Umbilical cord (tissue), 2 donors: ENCODE results near the gene ETV3. TPM values are rescaled to one million over a fixed set of nuclear protein-coding genes. Genes with fewer than 3 reads are reported as not detected.

Source experiments
- DNase-seq: peaks from one replicate; pipeline ENCODE4 v3.0.0-alpha.2; 2015; ENCODE audit warnings: low spot score
- total RNA-seq: library from RNA; depleted of rRNA; stranded (reverse); fragments of >200 nt; gene quantifications from one replicate; pipeline ENCODE4 v1.2.3, GENCODE V29; 2014; ENCODE audit warnings: low replicate concordance; ENCODE audit not compliant: insufficient read depth

The ETV3 gene
- total RNA-seq, 1 donor from 2014 or later, result 61.6 TPM

DNA sequence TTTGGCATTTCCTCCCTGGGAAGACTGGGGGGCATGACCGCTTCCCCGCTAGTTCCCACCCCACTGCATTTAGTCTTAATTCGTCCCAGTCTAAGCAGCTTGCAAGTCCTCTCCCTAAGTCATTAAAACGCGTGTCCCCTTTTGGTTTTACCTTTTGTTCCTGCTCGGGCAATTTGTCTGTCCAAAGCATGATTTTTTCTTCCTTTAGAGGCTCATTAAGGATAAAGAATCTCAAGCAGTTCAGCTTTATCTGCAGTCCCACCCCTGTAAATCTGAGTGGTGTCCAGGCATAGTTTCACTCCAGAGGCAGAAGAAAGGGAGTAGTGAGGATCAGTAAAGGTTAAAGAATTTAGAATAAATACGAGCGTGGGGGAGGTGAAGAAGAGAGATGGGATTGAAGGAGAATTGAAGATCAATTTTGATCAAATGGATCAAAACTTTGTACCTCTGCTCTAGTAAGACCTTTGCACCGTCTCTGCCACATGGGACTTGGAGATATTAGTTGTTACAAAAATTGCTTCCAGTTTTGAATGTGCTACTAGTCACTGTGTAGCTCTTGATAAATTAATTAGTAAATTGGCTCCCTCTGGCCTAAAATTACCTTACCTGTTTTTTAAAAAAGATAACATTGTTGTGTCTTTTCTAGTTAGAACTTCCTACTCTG, 989 bp upstream of the ETV3 start:
- peak; percentile 67 for DNase-seq

DNA sequence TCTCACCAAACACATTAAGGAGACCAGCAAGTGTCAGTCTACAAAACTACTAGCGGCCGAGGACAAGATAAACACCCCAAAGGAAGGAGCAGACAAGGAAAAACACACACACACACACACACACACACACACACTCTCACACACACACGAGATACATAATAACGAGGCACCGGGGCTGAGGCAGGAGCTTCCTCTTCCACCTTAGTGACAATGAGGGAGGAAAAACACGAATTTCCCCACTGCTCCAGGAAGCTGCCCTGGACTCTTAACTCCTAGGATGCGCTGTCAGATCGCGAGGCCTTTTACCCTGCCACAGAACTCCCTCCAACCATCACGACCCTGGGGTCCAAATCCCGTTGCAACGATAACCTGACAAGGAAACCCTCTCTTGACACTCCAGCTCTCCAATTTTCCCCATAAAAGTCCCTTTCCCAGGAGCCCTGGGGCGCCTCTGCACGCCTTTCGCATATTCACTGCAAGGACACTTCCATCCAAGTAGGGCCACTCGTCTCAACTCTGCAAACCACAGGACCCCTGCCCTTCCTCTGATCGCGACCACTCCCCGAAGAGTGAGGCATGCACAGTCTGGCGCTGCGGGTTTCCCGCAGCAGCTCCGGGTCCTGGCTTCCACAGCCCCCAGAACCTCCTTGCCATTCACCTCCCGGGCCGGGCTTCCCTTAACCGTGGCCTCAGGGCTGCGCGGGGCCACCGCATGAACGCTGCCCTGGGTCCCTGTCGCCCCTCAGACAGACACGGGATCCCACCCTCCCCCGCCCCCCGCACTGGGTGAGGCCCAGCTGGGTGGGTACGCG, 581 bp downstream of the ETV3 start:
- DNase-seq, result peak; percentile 24

GRCh38 chr1:157137046-157137407, 1.2 kb downstream of the ETV3 start:
- DNase-seq, result peak; percentile 16

- no peak for DNase-seq
Measured at GRCh38 chr1:157136133-157136532, 2.1 kb downstream of the ETV3 start.

- DNase-seq, result no peak
Measured at GRCh38 chr1:157135646-157136045, 2.5 kb downstream of the ETV3 start.

DNA sequence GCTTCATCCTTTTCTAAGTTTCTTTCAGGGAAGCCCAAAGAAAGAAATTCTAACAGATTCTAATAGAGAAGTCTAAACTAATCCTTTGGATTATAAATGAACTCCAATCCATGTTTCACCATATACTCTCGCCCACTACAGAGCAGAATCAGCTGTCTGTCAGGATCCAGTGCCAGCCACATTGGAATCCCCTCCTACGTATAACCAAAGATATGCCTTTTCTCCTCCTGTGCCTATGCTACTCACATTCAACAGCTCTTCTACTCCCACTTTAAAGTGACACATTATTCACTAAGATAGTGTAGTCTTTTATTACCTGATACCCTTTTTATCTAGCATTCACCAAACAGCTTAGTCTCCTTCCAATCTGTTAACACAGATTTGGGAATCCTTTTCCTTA, 3.1 kb downstream of the ETV3 start:
- DNase-seq, result no peak

GRCh38 chr1:157134442-157134841, 3.8 kb downstream of the ETV3 start:
- no peak for DNase-seq

DNA sequence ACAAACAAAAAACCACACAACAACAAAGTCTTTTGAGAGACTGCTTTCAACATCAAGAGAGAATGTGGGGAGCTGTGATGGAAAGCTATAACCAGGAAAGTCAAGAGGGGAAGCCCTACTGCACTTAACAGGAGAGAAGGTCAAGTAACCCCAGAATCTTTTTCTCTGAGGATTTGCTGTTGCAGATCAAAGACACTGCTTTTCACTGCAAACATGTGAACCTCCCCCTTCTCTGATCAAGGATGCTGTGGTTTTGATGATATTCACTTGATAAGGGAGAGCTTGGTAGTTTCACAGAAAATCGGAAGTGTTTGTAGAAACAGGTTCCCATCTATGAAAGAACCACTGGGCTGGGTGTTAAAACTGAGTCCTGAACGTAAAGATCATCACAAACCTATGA, 4.8 kb downstream of the ETV3 start:
- no peak for DNase-seq

DNA sequence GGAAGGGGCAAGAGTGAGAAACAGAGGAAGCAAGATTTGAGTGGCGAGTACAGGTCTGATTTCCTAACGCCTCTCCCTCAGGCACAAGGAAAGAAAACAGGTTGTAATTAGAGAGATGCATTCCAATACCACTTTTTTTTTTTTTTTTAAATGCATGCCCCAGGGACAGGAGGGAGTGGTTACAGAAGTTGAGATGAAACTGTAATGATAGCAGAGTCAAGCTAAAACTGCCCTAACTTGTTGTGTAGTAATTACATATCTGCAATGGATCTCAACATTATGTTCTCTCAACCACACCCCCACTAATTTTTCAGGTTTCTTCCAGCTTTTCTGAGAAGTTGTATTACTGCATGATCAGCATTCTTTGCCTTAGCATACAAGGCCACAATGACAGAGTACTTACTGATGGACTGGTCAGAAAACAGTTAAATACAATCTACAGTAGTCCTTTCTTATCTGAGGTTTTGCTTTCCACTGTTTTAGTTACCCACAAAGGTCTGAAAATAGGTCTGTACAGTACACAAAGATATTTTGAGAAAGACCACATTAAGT, 5.5 kb downstream of the ETV3 start:
- peak; percentile 79 for DNase-seq

DNA sequence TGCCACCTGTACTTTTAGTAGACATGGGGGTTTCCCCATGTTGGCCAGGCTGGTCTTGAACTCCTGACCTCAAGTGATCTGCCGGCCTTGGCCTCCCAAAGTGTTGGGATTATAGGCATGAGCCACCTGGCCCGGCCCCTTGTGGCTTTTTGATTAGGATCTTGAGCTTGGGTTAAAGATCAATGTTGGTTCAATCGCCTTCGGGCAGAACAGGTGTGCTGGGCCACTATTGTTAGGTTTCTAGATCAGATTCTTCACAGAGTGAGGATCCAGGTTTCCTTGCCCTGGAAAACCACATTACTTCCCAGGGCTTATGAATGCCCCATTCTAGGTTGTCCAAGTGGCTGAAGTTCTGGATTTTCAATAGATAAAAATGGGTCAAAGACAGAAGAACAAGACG, 6.1 kb downstream of the ETV3 start:
- DNase-seq, result no peak

GRCh38 chr1:157131281-157131680, 6.9 kb downstream of the ETV3 start:
- no peak for DNase-seq

DNA sequence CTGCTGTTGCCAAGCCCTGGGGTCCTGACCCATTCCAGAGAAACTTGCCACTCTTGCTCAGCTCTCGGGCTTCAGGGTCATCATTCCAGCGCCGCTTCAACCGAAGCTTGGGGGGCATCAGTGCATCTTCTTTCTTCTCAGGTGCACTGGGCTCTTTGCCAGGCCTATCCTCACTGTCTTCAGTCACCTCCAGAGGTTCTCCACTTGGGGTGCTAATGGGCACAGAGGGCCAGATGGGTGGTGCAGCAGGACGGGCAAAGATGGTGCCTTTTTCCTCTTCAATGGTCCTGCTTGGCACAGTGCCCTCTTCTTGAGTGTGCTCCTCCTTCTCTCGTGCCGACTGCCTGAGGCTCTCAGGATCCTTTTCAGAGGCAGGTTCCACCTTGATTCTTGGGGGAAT, 13.3 kb downstream of the ETV3 start:
- no peak for DNase-seq

DNA sequence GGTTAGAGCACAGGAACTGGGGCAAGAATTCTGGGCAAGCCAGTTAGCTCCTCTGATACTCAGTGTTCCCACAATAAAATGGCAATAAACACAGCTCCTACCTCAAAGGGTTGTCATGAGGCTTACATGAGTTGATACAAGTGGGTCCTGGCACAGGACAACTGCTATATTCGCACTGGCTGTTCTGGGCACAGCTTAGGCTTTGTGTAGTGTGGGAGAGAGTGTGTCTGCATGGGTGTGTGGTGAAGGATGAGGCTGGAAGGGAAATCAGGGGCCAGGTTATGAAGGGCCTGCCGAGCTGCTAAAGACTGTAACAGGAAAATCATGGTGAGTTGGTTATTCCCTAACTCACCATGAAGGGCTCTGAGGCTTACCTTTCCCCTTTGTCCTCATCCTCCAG, 18.7 kb downstream of the ETV3 start:
- DNase-seq, result no peak

DNA sequence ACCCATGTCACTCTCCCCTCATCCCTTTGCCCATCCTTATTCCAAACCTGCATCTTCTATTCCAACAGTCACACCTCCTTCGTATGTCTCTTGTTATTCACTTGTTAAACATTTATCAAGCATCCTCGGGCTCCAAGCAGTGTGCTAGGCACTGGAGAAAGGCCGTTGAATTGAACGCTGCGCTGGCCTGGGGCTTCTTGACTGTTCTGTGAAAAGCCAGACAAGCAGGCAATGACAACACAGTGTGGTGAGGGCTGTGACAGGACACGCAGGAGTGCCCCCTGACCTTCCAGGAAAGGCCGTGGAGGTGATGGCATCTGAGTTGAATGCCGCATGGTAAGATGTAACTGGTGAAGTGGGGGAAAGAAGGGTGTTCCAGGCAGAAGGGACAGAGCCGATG, 19.2 kb downstream of the ETV3 start:
- no peak for DNase-seq

DNA sequence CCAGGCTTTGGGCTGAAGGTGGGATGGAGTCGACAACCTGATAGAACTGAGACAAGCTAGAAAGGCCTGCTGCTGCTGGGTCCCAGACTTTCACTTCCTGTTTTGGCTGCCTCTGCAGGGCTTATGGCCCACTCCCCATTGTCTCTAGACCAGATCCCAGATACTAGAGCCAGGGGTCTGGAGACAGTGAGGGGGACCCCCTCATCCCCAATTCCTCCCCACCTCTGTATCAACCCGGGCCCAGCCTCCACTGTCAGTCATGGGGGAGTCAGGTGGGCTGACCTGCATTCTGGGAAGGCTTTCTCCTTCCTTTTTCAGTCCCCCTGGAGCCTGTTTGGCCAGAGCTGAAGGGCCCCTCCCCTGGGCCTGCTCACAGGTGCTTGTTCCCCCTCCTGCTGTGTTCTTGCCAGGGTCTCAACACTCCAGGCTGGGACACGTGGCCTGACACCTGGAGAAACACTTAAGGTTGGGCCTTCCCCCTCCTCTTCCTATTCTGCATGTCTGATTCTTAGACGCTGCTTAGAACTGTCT, 20.6 kb downstream of the ETV3 start:
- no peak for DNase-seq

- DNase-seq, result no peak
Measured at GRCh38 chr1:157116737-157117103, 21.5 kb downstream of the ETV3 start.

DNA sequence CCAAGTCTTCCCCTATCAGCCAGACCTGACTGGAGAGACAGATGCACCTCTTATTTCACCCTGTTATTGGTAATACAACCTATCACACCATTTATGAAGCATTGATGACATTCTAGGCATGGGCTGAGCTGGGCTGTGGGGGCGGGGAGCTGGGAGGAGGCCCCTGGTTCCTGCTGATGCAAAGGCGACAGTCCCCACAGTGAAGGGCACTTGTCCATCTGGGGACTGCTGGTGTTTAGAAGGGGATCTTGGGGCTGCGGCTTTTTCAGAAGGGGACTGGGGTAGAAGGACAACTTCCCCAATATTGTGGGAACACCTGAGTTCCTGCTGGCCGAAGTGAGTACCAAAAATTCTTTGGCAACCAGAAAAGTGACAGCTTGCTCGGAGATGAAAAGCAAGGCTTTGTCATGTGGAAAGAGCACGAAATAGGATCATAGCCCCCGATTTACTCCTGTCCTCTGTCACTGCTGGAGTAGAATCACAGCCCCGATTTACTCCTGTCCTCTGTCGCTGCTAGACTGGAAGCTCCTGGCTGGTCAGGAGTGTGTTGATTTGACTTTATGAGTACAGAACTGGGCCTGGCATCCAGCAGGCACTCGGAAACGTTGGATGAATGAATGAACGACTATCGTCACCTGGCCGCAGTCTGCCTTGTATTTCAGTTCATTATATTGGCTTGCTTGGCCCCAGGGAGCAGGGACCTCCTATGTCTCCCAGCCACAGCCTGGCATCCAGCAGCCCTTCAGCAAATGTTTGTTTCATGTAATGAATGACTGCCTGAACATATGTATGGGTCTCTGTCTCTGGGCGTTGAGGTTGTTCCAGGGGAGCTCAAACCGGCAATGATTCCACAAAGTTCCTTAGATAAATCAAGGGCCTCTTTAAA, 22.1 kb downstream of the ETV3 start:
- DNase-seq, result no peak

- no peak for DNase-seq
Measured at GRCh38 chr1:157115429-157115838, 22.8 kb downstream of the ETV3 start.

GRCh38 chr1:157114183-157115121, 23.7 kb downstream of the ETV3 start:
- DNase-seq, result no peak

DNA sequence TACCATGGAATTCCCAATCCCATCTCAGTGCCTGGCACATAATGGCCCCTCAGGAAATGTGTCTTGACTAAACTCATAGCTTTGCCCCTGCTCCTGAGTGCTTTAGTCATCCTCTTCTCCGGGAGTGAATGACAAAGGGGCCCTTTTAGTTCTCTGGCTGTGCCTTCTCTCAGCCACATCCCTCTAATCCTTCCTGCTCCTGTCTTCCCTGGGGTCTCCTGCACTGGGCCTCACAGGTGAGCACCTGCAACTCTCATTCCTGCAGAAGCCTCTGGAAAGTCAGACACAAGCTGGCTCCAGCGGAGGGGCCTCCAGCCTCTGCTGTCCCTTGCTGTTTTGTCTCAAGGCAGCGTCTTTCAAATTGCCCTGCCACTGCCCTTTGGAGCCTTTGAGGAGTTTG, 24.6 kb downstream of the ETV3 start:
- DNase-seq, result no peak

- DNase-seq, result no peak
Measured at GRCh38 chr1:157113106-157113505, 25.1 kb downstream of the ETV3 start.
